PFSK-1 (cell line): ENCODE data around the gene HDX.

Source experiments
- FOXP2 ChIP-seq: optimal IDR thresholded peaks from 2 replicates; pipeline ENCODE3; 2011; ENCODE audit warnings: borderline replicate concordance, control low read depth, inconsistent platforms; ENCODE audit not compliant: insufficient read depth; ENCODE audit errors: extremely low read length, extremely low read depth
- POLR2AphosphoS5 ChIP-seq: IDR thresholded peaks from 2 replicates; pipeline ENCODE4 v1.6.1; 2012; ENCODE audit warnings: low read depth, mild to moderate bottlenecking, control low read depth, low read length, moderate library complexity
- SIN3A ChIP-seq: IDR thresholded peaks from 2 replicates; pipeline ENCODE4 v1.6.1; 2012; ENCODE audit warnings: mild to moderate bottlenecking, low read length, moderate library complexity, borderline replicate concordance; ENCODE audit not compliant: insufficient read depth
- TF ChIP-seq, protein P1 (sequence below), 2 experiments: IDR thresholded peaks; 2 replicates each; pipeline versions ENCODE4 v1.6.1 to v1.8.0; 2011 to 2012; ENCODE audit warnings: low read depth in 2 of 2, low read length in 2 of 2, control low read depth in 1 of 2, inconsistent platforms in 1 of 2, mild to moderate bottlenecking in 1 of 2, moderate library complexity in 1 of 2; ENCODE audit not compliant: insufficient read depth in 1 of 2

DNA sequence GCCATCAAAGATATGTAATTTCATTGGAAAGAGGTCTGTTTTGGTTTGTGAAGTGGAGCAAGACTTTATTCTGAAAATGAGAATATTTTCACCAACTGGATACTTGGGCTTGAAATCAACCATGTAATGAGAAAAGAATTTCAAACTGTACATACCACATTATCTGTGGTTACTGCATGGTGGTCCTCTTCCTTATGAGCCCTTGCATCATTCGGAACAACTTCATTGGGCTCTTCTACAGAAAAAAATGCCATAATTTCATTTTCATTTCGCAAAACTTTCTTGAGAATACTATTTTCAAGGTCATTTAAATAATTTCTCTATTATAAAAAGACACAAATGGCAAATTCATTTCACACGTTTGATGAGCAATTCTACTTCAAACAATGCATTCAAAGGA, 165.6 kb downstream of the HDX start:
- no peak for TF ChIP-seq POLR2AphosphoS5
- TF ChIP-seq SIN3A, result no peak
- no peak for TF ChIP-seq FOXP2
- TF ChIP-seq, protein P1, sequence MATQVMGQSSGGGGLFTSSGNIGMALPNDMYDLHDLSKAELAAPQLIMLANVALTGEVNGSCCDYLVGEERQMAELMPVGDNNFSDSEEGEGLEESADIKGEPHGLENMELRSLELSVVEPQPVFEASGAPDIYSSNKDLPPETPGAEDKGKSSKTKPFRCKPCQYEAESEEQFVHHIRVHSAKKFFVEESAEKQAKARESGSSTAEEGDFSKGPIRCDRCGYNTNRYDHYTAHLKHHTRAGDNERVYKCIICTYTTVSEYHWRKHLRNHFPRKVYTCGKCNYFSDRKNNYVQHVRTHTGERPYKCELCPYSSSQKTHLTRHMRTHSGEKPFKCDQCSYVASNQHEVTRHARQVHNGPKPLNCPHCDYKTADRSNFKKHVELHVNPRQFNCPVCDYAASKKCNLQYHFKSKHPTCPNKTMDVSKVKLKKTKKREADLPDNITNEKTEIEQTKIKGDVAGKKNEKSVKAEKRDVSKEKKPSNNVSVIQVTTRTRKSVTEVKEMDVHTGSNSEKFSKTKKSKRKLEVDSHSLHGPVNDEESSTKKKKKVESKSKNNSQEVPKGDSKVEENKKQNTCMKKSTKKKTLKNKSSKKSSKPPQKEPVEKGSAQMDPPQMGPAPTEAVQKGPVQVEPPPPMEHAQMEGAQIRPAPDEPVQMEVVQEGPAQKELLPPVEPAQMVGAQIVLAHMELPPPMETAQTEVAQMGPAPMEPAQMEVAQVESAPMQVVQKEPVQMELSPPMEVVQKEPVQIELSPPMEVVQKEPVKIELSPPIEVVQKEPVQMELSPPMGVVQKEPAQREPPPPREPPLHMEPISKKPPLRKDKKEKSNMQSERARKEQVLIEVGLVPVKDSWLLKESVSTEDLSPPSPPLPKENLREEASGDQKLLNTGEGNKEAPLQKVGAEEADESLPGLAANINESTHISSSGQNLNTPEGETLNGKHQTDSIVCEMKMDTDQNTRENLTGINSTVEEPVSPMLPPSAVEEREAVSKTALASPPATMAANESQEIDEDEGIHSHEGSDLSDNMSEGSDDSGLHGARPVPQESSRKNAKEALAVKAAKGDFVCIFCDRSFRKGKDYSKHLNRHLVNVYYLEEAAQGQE (IDR thresholded peaks at IDR 0.05; ENCODE audit: insufficient read depth in 1 of 2, low read depth in 2 of 2, low read length in 2 of 2), result no peak
